GM18508 (cell line): ENCODE measurements around the gene CRAT.
"Not testable (repeated sequence)": the region's sequence is repeated elsewhere in the genome, so short reads cannot be mapped to it uniquely, and the experiment has no call there.

Experiments used
- ATAC-seq: cut with Tn5 transposase; IDR thresholded peaks from one replicate; pipeline ENCODE4 v1.9.1; 2021; ENCODE audit warnings: moderate number of reproducible peaks; ENCODE audit not compliant: insufficient read depth, unreplicated experiment

CRAT gene

GRCh38 chr9:129139233-129139992 lies 28.8 kb upstream of the CRAT start:
- no peak for ATAC-seq

DNA sequence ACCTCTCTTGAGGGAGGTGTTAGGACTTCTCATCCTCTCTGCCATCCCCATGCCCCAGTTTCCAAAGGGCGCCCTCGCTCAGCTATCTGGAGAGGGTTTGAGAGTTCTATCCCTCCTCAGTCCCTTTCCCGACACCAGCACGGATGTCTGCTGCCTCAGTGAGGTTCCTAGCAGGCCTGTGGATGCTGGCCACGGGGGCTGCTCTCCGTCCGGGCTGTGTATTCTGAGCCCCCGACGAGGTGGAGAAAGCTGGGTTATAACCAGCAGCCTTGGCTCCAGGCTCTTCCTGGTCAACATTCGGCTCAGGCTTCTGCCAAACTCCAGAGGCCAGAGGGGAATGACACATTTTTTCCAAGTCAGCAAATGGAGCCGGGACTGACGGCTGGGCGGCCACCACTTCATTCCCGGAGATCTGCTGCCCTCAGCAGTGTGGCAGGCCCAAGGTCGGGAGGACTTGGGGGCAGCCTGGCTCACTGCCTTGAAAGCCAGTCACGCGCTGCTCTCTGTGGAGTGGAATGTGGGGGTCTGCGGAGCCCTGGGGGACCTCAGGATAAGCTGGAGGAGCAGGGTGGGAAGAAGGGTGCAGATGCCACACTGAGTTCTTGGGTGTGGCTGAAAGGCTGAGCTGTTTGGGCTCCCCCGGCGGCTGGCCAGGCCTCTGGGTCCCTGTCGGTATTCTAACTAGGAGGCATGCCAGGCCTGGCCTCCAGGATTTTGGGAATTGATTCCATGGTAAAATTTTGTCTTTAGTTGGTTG lies 28.1 kb upstream of the CRAT start:
- no peak for ATAC-seq

- ATAC-seq: no peak
Measured at GRCh38 chr9:129138144-129138462, 27.5 kb upstream of the CRAT start.

DNA sequence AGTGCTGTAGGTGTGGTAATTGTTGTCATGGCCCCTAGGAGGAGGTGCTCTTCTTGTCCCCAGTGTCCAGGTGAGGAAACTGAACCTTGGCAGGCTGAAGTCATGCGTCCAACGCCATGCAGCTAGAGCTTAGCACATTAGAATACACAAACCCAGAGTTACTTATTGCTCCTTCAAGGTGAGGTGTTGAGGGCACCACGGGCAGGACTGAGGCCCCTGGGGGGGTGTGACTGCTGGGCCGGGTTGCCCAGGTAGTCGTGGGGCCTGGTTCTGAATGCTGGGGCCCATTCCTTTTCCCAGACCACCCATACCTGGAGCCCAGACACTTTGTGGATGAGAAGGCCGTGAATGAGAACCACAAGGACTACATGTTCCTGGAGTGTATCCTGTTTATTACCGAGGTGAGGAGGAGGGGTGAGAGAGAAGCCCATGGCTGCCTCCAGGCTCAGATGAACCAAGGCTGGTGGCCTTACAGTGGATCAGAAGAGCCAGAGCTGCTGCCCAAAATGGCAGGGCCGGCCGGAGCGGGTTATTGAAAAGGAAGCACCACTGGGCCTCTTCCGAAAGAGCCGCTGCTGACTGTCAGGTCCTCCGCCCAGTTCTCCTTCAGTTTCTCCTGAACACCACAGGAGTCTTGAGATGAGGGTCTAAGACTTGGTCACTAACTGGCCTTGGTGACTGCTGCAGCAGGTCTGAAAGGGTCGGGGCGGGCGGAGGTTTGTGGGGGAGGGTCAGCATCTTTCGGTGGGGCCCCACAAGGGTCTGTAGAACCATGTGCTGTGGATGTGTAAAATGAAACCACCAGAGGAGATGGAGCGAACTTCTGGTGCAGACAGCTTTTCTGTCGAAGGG lies 26.9 kb upstream of the CRAT start:
- ATAC-seq: no peak

GRCh38 chr9:129136446-129137035 lies 25.9 kb upstream of the CRAT start:
- ATAC-seq: no peak

- no peak for ATAC-seq
Measured at GRCh38 chr9:129135476-129135875, 24.9 kb upstream of the CRAT start.

GRCh38 chr9:129133082-129133481 lies 22.5 kb upstream of the CRAT start:
- ATAC-seq: no peak

- no peak for ATAC-seq
Measured at GRCh38 chr9:129131300-129132145, 20.9 kb upstream of the CRAT start.

DNA sequence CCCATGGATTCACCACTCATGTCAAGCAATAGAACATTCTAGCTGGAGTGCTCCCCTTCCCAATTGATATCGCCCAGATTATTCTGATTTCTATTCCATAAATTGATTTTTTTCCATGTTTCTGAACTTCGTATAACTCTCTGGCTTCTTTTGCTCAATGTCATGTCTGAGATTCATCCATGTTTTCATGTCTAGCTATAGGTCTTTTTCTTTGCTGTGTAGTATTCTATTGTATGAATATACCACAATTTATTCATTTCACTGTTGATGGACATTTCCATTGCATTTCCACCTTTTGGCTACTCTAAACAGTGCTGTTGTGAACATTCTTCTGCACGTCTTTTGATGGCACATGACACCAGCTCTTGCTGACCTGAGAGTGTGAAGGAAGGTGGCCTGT lies 20.2 kb upstream of the CRAT start:
- ATAC-seq: no peak

GRCh38 chr9:129130271-129130670 lies 19.7 kb upstream of the CRAT start:
- ATAC-seq: not testable (repeated sequence)

DNA sequence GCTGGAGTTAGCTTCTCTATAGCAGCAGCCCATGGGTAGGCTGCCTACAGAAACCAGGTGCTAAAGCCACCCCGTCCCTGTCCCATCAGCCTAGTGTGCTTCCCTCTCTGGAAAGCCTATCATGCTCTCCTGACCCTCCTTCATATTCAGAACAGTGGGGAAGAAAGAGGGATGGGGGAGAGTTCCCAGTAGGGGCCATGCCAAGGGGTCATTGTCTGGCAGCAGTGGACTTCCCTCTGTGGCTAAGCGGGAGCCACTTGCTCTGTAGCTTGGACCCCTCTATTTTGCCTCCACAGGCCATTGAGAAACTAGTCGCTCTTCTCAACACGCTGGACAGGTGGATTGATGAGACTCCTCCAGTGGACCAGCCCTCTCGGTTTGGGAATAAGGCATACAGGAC lies 18.1 kb upstream of the CRAT start:
- ATAC-seq: no peak

GRCh38 chr9:129126749-129127618 lies 16.4 kb upstream of the CRAT start:
- no peak for ATAC-seq

- ATAC-seq: no peak
Measured at GRCh38 chr9:129125478-129125877, 14.9 kb upstream of the CRAT start.

DNA sequence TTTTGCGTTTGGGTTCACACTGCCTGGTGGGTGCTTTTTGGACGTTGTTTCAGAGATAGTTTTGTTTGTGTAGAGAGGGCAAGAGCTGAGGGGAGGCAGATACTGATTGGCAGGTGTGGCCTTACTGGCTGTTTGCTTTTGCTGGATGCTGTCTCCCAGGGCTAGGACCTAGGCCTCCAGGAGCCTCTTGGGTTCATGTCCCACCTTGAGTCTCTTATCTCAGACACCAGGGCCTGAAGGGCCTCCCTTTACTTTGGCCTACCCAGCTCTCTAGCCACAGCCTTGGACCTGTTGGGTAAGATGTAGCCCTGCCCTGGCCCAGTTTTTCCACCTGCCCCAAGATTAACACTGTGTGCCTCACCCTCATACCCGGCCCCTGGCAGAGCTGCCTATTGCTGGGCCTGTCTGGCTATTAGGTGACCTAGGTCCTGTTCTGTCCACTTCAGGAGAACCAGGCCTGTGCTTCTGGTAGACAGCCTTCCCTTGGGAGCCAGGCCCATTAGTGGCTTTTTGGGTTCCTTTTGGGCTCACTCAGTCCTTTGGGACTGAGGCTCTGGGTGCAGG lies 14.0 kb upstream of the CRAT start:
- no peak for ATAC-seq

DNA sequence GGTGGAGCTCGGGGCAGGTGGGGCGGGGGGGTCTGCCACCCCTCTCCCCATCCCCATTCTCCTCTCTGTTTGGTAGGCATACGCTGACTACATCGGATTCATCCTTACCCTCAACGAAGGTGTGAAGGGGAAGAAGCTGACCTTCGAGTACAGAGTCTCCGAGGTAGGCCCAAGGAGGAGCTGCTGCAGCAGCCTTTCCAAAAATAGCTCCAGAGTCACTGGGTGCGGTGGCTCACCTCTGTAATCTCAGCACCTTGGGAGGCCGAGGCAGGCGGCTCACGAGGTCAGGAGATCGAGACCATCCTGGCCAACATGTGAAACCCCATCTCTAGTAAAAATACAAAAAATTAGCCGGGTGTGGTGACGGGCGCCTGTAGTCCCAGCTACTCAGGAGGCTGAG lies 12.4 kb upstream of the CRAT start:
- ATAC-seq: not testable (repeated sequence)

- no peak for ATAC-seq
Measured at GRCh38 chr9:129122133-129122532, 11.5 kb upstream of the CRAT start.

DNA sequence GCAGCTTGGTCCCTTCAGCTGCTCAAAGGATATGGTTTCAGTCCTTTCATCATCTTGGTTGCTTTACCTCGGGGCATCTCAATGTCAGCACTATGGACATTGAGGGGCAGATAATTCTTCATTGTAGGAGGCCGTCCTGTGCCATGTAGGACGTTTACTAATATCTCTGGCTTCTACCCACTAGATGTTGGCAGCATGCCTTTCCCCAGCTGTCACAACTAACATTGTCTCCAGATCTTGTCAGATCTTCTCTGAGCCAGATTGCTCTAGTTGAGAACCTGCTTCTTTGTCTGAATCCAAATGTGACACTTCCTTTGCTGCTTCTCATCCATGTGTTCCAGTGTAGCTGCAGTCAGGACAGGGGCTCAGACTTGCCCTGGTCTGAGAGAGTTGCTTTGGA lies 10.9 kb upstream of the CRAT start:
- ATAC-seq: no peak

DNA sequence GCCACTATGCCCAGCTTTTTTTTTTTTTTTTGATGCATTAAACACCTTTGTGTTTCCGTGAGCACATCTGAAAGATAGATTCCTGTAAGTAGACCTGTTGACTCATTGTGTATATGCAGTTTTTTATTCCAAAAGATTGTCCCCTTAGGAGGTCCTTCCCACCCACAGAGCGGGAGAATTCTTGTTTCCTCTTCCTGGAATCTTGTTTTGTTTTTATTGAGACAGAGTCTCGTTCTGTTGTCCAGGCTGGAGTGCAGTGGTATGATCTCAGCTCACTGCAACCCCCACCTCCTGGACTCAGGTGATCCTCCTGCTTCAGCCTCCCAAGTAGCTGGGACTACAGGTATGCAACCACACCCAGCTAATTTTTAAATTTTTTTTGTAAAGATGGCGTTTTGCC lies 8.2 kb upstream of the CRAT start:
- no peak for ATAC-seq
